Activated naive CD8-positive, alpha-beta T cell (primary cell): ENCODE data around the gene POU2F2.
A peak's percentile ranks its signal among the peaks of the same experiment; 100 is the strongest.

Experiments used
- H3K27ac Mint-ChIP-seq: one replicate; pipeline ENCODE4 v1.8.0; 2021; ENCODE audit warnings: mixed read lengths
- H3K27me3 Mint-ChIP-seq: one replicate; pipeline ENCODE4 v1.8.0; 2021; ENCODE audit warnings: mixed read lengths
- H3K36me3 Mint-ChIP-seq: one replicate; pipeline ENCODE4 v1.8.0; 2021; ENCODE audit warnings: mixed read lengths
- H3K4me1 Mint-ChIP-seq: one replicate; pipeline ENCODE4 v1.8.0; 2021; ENCODE audit warnings: low read depth, mixed read lengths
- H3K4me3 Mint-ChIP-seq: one replicate; pipeline ENCODE4 v1.8.0; 2021; ENCODE audit warnings: mild to moderate bottlenecking, mixed read lengths
- H3K9me3 Mint-ChIP-seq: one replicate; pipeline ENCODE4 v1.8.0; 2021; ENCODE audit warnings: low read depth, mixed read lengths

POU2F2 gene

GRCh38 chr19:42090672-42091071 is 41.6 kb downstream of the POU2F2 start:
- Mint-ChIP-seq H3K27ac (peak overlapping the region; percentile 61), H3K4me3 (no peak overlapping the region), H3K36me3 (peaks cover 7% of the 10 kb centered on the region), H3K27me3 (no peaks in the 10 kb centered on the region), H3K4me1 (peaks cover 24% of the 10 kb centered on the region), H3K9me3 (no peaks in the 10 kb centered on the region)

- Mint-ChIP-seq H3K4me1 (peaks cover 24% of the 10 kb centered on the region), H3K27ac (no peak overlapping the region), H3K27me3 (no peaks in the 10 kb centered on the region), H3K4me3 (no peak overlapping the region), H3K36me3 (peaks cover 7% of the 10 kb centered on the region), H3K9me3 (no peaks in the 10 kb centered on the region)
These were observed 42.5 kb downstream of the POU2F2 start for GRCh38 chr19:42089772-42090171.

GRCh38 chr19:42089191-42089750 is 43.0 kb downstream of the POU2F2 start:
- H3K36me3 Mint-ChIP-seq = peaks cover 5% of the 10 kb centered on the region
- H3K4me3 Mint-ChIP-seq = no peak overlapping the region
- H3K4me1 Mint-ChIP-seq = peaks cover 24% of the 10 kb centered on the region
- H3K27ac Mint-ChIP-seq = no peak overlapping the region
- no peaks in the 10 kb centered on the region for H3K27me3 Mint-ChIP-seq
- no peaks in the 10 kb centered on the region for H3K9me3 Mint-ChIP-seq

- H3K27me3 Mint-ChIP-seq = no peaks in the 10 kb centered on the region
- peaks cover 5% of the 10 kb centered on the region for H3K36me3 Mint-ChIP-seq
- no peak overlapping the region for H3K4me3 Mint-ChIP-seq
- H3K27ac Mint-ChIP-seq = no peak overlapping the region
- peaks cover 24% of the 10 kb centered on the region for H3K4me1 Mint-ChIP-seq
- no peaks in the 10 kb centered on the region for H3K9me3 Mint-ChIP-seq
These were observed 43.6 kb downstream of the POU2F2 start for GRCh38 chr19:42088471-42089190.

GRCh38 chr19:42086770-42087550 is 45.3 kb downstream of the POU2F2 start:
- Mint-ChIP-seq H3K4me1 (peaks cover 25% of the 10 kb centered on the region), H3K36me3 (peaks cover 3% of the 10 kb centered on the region), H3K4me3 (no peak overlapping the region), H3K9me3 (no peaks in the 10 kb centered on the region), H3K27ac (no peak overlapping the region), H3K27me3 (no peaks in the 10 kb centered on the region)

GRCh38 chr19:42086188-42086736 is 46.0 kb downstream of the POU2F2 start:
- Mint-ChIP-seq H3K4me3 (no peak overlapping the region), H3K9me3 (no peaks in the 10 kb centered on the region), H3K4me1 (peaks cover 31% of the 10 kb centered on the region), H3K27ac (no peak overlapping the region), H3K27me3 (no peaks in the 10 kb centered on the region), H3K36me3 (peaks cover 3% of the 10 kb centered on the region)

- no peak overlapping the region for H3K27ac Mint-ChIP-seq
- H3K27me3 Mint-ChIP-seq = no peaks in the 10 kb centered on the region
- peaks cover 18% of the 10 kb centered on the region for H3K4me1 Mint-ChIP-seq
- H3K36me3 Mint-ChIP-seq = no peaks in the 10 kb centered on the region
- H3K9me3 Mint-ChIP-seq = no peaks in the 10 kb centered on the region
- no peak overlapping the region for H3K4me3 Mint-ChIP-seq
These were observed 48.7 kb downstream of the POU2F2 start for GRCh38 chr19:42083537-42083936.

GRCh38 chr19:42081584-42082203 is 50.6 kb downstream of the POU2F2 start:
- peaks cover 32% of the 10 kb centered on the region for H3K4me1 Mint-ChIP-seq
- H3K36me3 Mint-ChIP-seq = no peaks in the 10 kb centered on the region
- H3K27ac Mint-ChIP-seq = peak overlapping the region; percentile 59
- H3K4me3 Mint-ChIP-seq = no peak overlapping the region
- H3K27me3 Mint-ChIP-seq = no peaks in the 10 kb centered on the region
- H3K9me3 Mint-ChIP-seq = no peaks in the 10 kb centered on the region

GRCh38 chr19:42080764-42081375 is 51.4 kb downstream of the POU2F2 start:
- Mint-ChIP-seq H3K9me3 (no peaks in the 10 kb centered on the region), H3K4me1 (peaks cover 35% of the 10 kb centered on the region), H3K4me3 (no peak overlapping the region), H3K27me3 (no peaks in the 10 kb centered on the region), H3K36me3 (no peaks in the 10 kb centered on the region), H3K27ac (no peak overlapping the region)

GRCh38 chr19:42079886-42080763 is 52.1 kb downstream of the POU2F2 start:
- no peak overlapping the region for H3K27ac Mint-ChIP-seq
- H3K4me1 Mint-ChIP-seq = peaks cover 42% of the 10 kb centered on the region
- H3K27me3 Mint-ChIP-seq = no peaks in the 10 kb centered on the region
- no peak overlapping the region for H3K4me3 Mint-ChIP-seq
- H3K9me3 Mint-ChIP-seq = no peaks in the 10 kb centered on the region
- H3K36me3 Mint-ChIP-seq = no peaks in the 10 kb centered on the region

GRCh38 chr19:42079276-42079669 is 53.0 kb downstream of the POU2F2 start:
- Mint-ChIP-seq H3K4me1 (peaks cover 46% of the 10 kb centered on the region), H3K9me3 (no peaks in the 10 kb centered on the region), H3K27me3 (no peaks in the 10 kb centered on the region), H3K36me3 (no peaks in the 10 kb centered on the region), H3K27ac (no peak overlapping the region), H3K4me3 (no peak overlapping the region)

- peak overlapping the region; percentile 93 for H3K27ac Mint-ChIP-seq
- peaks cover 46% of the 10 kb centered on the region for H3K4me1 Mint-ChIP-seq
- H3K27me3 Mint-ChIP-seq = no peaks in the 10 kb centered on the region
- peak overlapping the region; percentile 97 for H3K4me3 Mint-ChIP-seq
- H3K36me3 Mint-ChIP-seq = no peaks in the 10 kb centered on the region
- H3K9me3 Mint-ChIP-seq = no peaks in the 10 kb centered on the region
These were observed 53.5 kb downstream of the POU2F2 start for GRCh38 chr19:42078538-42079275.

GRCh38 chr19:42078058-42078457 is 54.2 kb downstream of the POU2F2 start:
- H3K27ac Mint-ChIP-seq = peak overlapping the region; percentile 93
- no peaks in the 10 kb centered on the region for H3K36me3 Mint-ChIP-seq
- H3K4me1 Mint-ChIP-seq = peaks cover 46% of the 10 kb centered on the region

More at GRCh38 chr19:42078058-42078457, 54.2 kb downstream of the POU2F2 start:
- H3K4me3 Mint-ChIP-seq = peak overlapping the region; percentile 97
- no peaks in the 10 kb centered on the region for H3K27me3 Mint-ChIP-seq
- no peaks in the 10 kb centered on the region for H3K9me3 Mint-ChIP-seq
